B cell (primary cell): Measurements from ENCODE around the gene IPO5. TPM values are rescaled to one million over a fixed set of nuclear protein-coding genes. Genes with fewer than 3 reads are reported as not detected.

Source experiments
- ATAC-seq: fragments of 200-7000 bp; cut with Tn5 transposase; one replicate; pipeline ENCODE4 v1.10.0; 2021; ENCODE audit warnings: low read depth, mild to moderate bottlenecking, moderate number of reproducible peaks, moderate library complexity
- CTCF ChIA-PET: fragments of 350-600 bp; sonication (Branson Sonifier 250); formaldehyde crosslinking; loops from one replicate; lab custom pipeline; 2021; ENCODE audit warnings: antibody characterized with exemption, inconsistent platforms; lab: Charles Lee
- POLR2A ChIA-PET: fragments of 350-600 bp; sonication (Branson Sonifier 250); formaldehyde crosslinking; loops from one replicate; lab custom pipeline; 2021; ENCODE audit warnings: antibody characterized with exemption; lab: Charles Lee
- DNase-seq: peaks from one replicate; pipeline ENCODE4 v3.0.0; 2013
- H2AFZ ChIP-seq: 2 replicates; pipeline ENCODE4 v1.6.1; 2012; ENCODE audit warnings: mild to moderate bottlenecking, low read depth, low read length; ENCODE audit not compliant: insufficient read depth, poor library complexity, severe bottlenecking
- H3K27ac ChIP-seq, 2 donors: 1 replicate in 1 of 2; 2 replicates in 1 of 2; pipeline ENCODE4 v1.5.1; 2012 to 2013; ENCODE audit warnings: low read length in 2 of 2, mild to moderate bottlenecking in 2 of 2, moderate library complexity in 1 of 2
- H3K27me3 ChIP-seq, 4 experiments: fragments of 200-600 bp in 1 of 4; sonication (generic) in 1 of 4; replicated peaks in 1 of 4; 1 replicate in 2 of 4; 2 replicates in 2 of 4; pipeline versions ENCODE4 v1.6.1 to v1.7.0; 2013 to 2016; ENCODE audit warnings: low read length in 3 of 4, mild to moderate bottlenecking in 2 of 4, mixed read lengths in 1 of 4, moderate library complexity in 1 of 4; ENCODE audit not compliant: insufficient read depth in 4 of 4, control insufficient read depth in 3 of 4; ENCODE audit errors: control extremely low read depth in 1 of 4
- H3K36me3 ChIP-seq, 2 experiments: replicated peaks in 1 of 2; 1 replicate in 1 of 2; 2 replicates in 1 of 2; pipeline versions ENCODE4 v1.6.1 to v1.7.1; 2013; ENCODE audit warnings: low read length in 1 of 2; ENCODE audit not compliant: insufficient read depth in 2 of 2, control insufficient read depth in 1 of 2; ENCODE audit errors: control extremely low read depth in 1 of 2, extremely low read depth in 1 of 2
- H3K4me1 ChIP-seq, 2 donors: fragments of 200-600 bp in 1 of 2; sonication (generic) in 1 of 2; 1 replicate in 1 of 2; 2 replicates in 1 of 2; pipeline versions ENCODE4 v1.5.1 to v1.6.1; 2013 to 2017; ENCODE audit warnings: low read length in 2 of 2; ENCODE audit not compliant: control insufficient read depth in 2 of 2, insufficient read depth in 2 of 2
- H3K4me2 ChIP-seq: replicated peaks from 2 replicates; pipeline ENCODE3; 2012; ENCODE audit warnings: mild to moderate bottlenecking, low read depth, low read length; ENCODE audit not compliant: poor library complexity, severe bottlenecking
- H3K4me3 ChIP-seq, 5 experiments: fragments of 200-600 bp in 1 of 5; sonication (generic) in 1 of 5; 1 replicate in 3 of 5; 2 replicates in 2 of 5; pipeline versions ENCODE4 v1.5.1 to v1.7.0; 2011 to 2016; ENCODE audit warnings: low read length in 4 of 5, mild to moderate bottlenecking in 4 of 5, low read depth in 2 of 5, control low read depth in 1 of 5, moderate library complexity in 1 of 5; ENCODE audit not compliant: insufficient read depth in 1 of 5; ENCODE audit errors: control extremely low read depth in 1 of 5, extremely low read depth in 1 of 5
- H3K79me2 ChIP-seq: fragments of 200-600 bp; sonication (generic); one replicate; pipeline ENCODE4 v1.6.0; 2016; ENCODE audit warnings: low read length; ENCODE audit not compliant: control insufficient read depth, insufficient read depth
- H3K9ac ChIP-seq: fragments of 200-600 bp; sonication (generic); 2 replicates; pipeline ENCODE4 v1.6.1; 2017; ENCODE audit warnings: mild to moderate bottlenecking, low read length, moderate library complexity
- H3K9me3 ChIP-seq, 3 donors: one replicate each; pipeline versions ENCODE4 v1.6.1 to v1.7.1; 2013; ENCODE audit warnings: low read length in 2 of 3; ENCODE audit not compliant: control insufficient read depth in 2 of 3, insufficient read depth in 1 of 3; ENCODE audit errors: control extremely low read depth in 1 of 3
- H4K20me1 ChIP-seq: 2 replicates; pipeline ENCODE4 v1.6.0; 2012; ENCODE audit warnings: mild to moderate bottlenecking, low read length; ENCODE audit not compliant: insufficient read depth, control insufficient read depth, poor library complexity, severe bottlenecking
- H3K27ac Mint-ChIP-seq: one replicate; pipeline ENCODE4 v1.8.0; 2021; ENCODE audit warnings: mixed read lengths
- H3K27me3 Mint-ChIP-seq: one replicate; pipeline ENCODE4 v1.8.0; 2021; ENCODE audit warnings: mixed read lengths
- H3K4me1 Mint-ChIP-seq: one replicate; pipeline ENCODE4 v1.8.0; 2021; ENCODE audit warnings: mixed read lengths
- H3K4me3 Mint-ChIP-seq: one replicate; pipeline ENCODE4 v1.8.0; 2021; ENCODE audit warnings: mixed read lengths
- H3K9me3 Mint-ChIP-seq: one replicate; pipeline ENCODE4 v1.8.0; 2022; ENCODE audit warnings: mixed read lengths; ENCODE audit not compliant: insufficient read depth
- EZH2 ChIP-seq: IDR thresholded peaks from 2 replicates; pipeline ENCODE4 v1.6.1; 2012; ENCODE audit warnings: borderline replicate concordance, low read depth, mild to moderate bottlenecking, moderate library complexity, low read length; ENCODE audit not compliant: insufficient read depth, poor library complexity, severe bottlenecking
- WGBS: methylation state at CpG from one replicate; pipeline ENCODE4 v1.1.5; 2013; ENCODE audit warnings: missing lambda C conversion rate; ENCODE audit not compliant: insufficient coverage; 5-methylcytosine and 5-hydroxymethylcytosine counted together
- intact Hi-C: fragments of 100-400 bp; cut with micrococcal nuclease; formaldehyde crosslinking; loops from one replicate; pipeline ENCODE4 v1.10.0; 2022
- polyA plus RNA-seq: library from polyadenylated mRNA; depleted of rRNA; stranded (reverse); fragments of >200 nt; gene quantifications from 2 replicates; pipeline ENCODE4 v1.2.3, GENCODE V29; 2012
- total RNA-seq, 2 donors: library from RNA; stranded (reverse); fragments of 120-200 nt in 1 of 2; gene quantifications; 1 replicate in 1 of 2; 2 replicates in 1 of 2; pipeline versions ENCODE4 v1.2.3 to v1.2.4, GENCODE V29; 2013 to 2022
- TF ChIP-seq, protein P1 (sequence below): fragments of 200-600 bp; IDR thresholded peaks from one replicate; pipeline ENCODE4 v1.8.0; 2022; ENCODE audit warnings: antibody characterized with exemption, mild to moderate bottlenecking

IPO5 gene
- total and polyA plus RNA-seq, 2 donors (not counting 1 experiment from before 2014, with no cell fraction given) = 25.9 to 76.4 TPM

DNA sequence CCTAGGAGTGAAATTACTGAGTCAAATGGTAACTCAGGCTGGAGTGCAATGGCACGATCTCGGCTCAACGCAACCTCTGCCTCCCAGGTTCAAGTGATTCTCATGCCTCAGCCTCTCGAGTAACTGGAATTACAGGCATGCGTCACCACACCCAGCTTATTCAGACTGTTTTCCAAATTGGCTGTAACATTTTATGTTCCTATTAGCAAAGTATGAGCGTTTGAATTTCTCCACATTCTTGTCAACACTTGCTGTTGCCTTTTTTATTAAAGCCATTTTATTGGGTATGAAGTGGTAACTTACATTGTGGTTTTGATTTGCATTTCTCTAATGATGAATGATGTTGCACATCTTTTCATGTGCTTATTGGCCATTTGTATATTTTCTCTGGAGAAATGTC, 7.9 kb downstream of the IPO5 start:
- H4K20me1 ChIP-seq = no peaks in the 10 kb centered on the region
- ChIA-PET POLR2A (no interaction called here), CTCF (no interaction called here)
- peaks cover 3% of the 10 kb centered on the region for H3K27me3 Mint-ChIP-seq
- no peak for DNase-seq
- H3K4me1 ChIP-seq = no peaks in the 10 kb centered on the region
- no peaks in the 10 kb centered on the region for H3K27me3 ChIP-seq
- H3K79me2 ChIP-seq = no peaks in the 10 kb centered on the region
- no peak overlapping the region for H3K4me3 Mint-ChIP-seq
- no peak overlapping the region for H3K4me2 ChIP-seq
- no peaks in the 10 kb centered on the region for H3K9me3 ChIP-seq
- no peaks in the 10 kb centered on the region for H3K4me1 Mint-ChIP-seq
- no peak overlapping the region for H3K27ac ChIP-seq
- H3K36me3 ChIP-seq = no peaks in the 10 kb centered on the region
- no peaks in the 10 kb centered on the region for H3K9me3 Mint-ChIP-seq
- 100% methylated on average over 4 of the region's 6 CpGs for WGBS
- no peak overlapping the region for H3K4me3 ChIP-seq
- intact Hi-C loops = no loop called here
- no peak overlapping the region for H3K27ac Mint-ChIP-seq
- H2AFZ ChIP-seq = no peak overlapping the region
- no peak for ATAC-seq
- H3K9ac ChIP-seq = no peak overlapping the region
- TF ChIP-seq, protein P1, sequence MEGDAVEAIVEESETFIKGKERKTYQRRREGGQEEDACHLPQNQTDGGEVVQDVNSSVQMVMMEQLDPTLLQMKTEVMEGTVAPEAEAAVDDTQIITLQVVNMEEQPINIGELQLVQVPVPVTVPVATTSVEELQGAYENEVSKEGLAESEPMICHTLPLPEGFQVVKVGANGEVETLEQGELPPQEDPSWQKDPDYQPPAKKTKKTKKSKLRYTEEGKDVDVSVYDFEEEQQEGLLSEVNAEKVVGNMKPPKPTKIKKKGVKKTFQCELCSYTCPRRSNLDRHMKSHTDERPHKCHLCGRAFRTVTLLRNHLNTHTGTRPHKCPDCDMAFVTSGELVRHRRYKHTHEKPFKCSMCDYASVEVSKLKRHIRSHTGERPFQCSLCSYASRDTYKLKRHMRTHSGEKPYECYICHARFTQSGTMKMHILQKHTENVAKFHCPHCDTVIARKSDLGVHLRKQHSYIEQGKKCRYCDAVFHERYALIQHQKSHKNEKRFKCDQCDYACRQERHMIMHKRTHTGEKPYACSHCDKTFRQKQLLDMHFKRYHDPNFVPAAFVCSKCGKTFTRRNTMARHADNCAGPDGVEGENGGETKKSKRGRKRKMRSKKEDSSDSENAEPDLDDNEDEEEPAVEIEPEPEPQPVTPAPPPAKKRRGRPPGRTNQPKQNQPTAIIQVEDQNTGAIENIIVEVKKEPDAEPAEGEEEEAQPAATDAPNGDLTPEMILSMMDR = no peak
- no peak for TF ChIP-seq EZH2

DNA sequence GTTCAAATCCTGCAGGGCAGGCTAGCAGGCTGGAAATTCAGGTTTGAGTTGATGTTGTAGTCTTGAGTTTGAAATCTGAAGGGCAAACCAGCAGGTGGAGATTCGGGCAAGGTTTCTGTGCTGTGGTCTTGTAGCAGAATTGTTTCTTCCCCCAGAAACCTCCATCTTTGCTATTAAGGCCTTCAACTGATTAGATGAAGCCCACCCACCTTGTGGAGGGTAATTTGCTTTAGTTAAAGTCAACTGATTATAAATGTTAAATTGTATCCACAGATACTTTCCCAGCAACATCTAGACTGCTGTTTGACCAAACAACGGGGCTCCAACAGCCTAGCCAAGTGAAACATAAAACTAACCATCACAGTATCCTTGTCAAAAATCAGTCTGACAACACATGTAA, 9.4 kb downstream of the IPO5 start:
- peaks cover 0 to 1% (median under 1%) of the 10 kb centered on the region in 4 experiments for H3K27me3 ChIP-seq
- intact Hi-C loops = no loop called here
- no peak overlapping the region for H3K4me2 ChIP-seq
- Mint-ChIP-seq H3K27me3 (peaks cover 10% of the 10 kb centered on the region), H3K27ac (no peak overlapping the region), H3K4me1 (no peaks in the 10 kb centered on the region), H3K4me3 (no peak overlapping the region), H3K9me3 (no peaks in the 10 kb centered on the region)
- H3K4me3 ChIP-seq = no peak overlapping the region
- WGBS = 100% methylated on average over 1 of the region's 2 CpGs
- no peak overlapping the region for H3K9ac ChIP-seq
- H3K9me3 ChIP-seq = no peaks in the 10 kb centered on the region
- no peaks in the 10 kb centered on the region for H3K79me2 ChIP-seq
- H4K20me1 ChIP-seq = no peaks in the 10 kb centered on the region
- H3K36me3 ChIP-seq = no peaks in the 10 kb centered on the region
- H3K27ac ChIP-seq = no peak overlapping the region
- no peak overlapping the region for H2AFZ ChIP-seq
- TF ChIP-seq, protein P1 = no peak
- no peak for TF ChIP-seq EZH2
- ATAC-seq (no peak), DNase-seq (no peak)
- CTCF ChIA-PET = no interaction called here
- no peaks in the 10 kb centered on the region for H3K4me1 ChIP-seq
- POLR2A ChIA-PET = no interaction called here
